DMS 273 treated with DMSO at 0.1 percent for 48 hours (cell line): ENCODE data around the gene FDXR.

ENCODE experiments used
- DNase-seq: peaks from one replicate; lab custom pipeline; 2025; lab: John Stamatoyannopoulos, UW

Gene FDXR

DNA sequence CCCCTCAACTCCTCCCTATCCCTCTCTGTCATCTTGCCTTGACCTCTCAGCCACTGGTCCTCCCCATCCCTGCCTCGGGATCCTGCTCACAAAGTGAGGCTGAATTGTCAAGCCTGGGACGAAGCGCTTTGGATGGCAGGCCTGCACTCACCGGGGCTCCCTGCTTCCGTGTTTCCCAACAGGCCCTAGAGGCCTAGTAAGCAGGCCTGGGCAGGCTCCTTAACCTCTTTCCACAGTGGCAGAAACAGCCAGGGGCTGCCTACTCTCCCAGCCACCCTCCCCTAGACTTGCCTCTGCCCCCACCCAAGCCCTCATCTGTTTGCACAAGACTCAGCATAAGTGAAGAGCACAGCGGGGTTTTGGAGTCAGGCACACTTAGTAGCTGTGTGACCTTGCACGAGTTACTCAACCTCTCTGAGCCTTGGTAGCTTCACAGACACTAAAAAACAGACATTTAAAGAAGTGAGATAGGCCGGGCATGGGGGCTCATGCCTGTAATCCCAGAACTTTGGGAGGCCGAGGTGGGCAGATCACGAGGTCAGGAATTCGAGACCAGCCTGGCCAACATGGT is 25.7 kb upstream of the FDXR start:
- DNase-seq, result no peak

DNA sequence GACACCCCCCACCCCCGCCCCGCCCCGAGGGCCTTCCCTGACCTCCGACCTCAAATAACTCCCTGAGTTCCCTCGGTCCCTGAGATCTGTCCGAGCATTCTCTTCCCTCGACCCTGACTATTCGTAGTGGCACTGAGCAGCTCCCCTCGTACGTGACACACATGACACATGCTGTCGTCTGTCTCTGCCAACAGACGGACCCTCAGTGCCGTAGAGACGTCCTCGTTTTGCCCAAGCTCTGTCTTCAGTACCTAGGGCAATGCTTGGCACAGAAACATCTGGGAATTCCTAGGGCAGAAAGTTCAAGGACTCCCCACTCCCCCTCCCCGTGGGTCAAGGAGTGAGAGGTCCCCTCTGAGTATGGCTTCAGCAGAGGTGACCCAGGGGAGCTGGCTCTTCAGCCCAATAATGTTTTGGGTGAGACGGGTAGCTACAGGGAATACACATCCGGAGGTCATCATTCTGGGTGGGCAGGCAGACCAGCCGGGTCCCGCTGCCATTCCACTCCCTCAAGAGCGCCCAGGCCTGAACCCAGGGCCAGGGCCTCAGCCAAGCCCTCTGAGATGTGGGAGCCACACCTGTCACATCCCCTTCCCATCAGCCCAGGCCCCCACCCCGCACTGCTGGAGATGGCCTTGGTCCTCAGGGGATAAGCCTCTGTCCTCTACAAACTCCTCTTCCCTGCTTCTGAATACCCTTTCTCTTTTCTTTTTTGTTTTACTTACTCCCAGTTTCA is 21.3 kb upstream of the FDXR start:
- no peak for DNase-seq

DNA sequence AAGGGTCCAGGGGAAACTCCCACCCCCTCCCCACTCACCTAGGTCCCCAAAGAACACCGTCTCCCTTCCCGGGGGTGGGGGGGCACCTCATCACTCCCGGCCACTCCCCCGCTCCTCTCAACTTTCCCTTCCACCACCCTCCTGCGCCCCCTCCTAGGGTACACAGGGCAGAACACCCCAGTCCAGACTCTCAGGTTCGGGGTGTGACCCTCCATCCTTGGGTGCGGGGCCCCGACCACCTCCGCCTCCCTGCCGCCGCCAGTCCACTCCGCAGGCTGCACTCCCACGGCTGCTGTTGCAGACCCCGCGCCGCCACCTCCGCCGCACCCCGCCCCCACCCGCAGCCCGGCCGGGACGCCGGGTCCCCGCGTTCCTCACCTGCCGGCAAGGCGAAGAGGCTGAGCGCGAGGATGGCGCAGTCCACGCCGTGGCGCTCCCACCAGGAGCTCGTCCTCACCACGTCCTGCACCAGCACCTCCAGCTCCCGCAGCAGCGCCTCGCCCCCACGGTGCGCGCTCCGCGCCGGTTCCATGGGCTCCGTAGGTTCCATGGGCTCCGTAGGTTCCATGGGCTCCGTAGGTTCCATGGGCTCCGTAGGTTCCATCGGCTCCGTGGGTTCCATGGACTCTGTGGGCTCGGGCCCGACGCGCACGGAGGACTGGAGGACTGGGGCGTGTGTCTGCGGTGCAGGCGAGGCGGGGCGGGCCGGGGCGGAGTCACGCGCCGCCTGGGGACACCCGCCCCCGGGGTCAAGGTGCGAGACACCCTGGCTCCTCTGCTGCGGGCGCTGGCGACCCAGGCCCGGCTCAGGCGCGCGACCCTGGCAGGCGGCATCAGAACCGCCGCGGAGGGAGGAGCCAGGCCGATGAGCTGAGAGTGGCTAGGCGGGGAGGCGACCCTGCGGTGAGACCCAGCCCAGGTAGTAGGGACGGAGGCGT is 20.4 kb upstream of the FDXR start, which contains the start of gene FADS6:
Gene FADS6 (minus strand): TSS at position 660 of the 938 bp plus-strand sequence. CDS start 38 bp downstream, at position 622.
- no peak for DNase-seq

DNA sequence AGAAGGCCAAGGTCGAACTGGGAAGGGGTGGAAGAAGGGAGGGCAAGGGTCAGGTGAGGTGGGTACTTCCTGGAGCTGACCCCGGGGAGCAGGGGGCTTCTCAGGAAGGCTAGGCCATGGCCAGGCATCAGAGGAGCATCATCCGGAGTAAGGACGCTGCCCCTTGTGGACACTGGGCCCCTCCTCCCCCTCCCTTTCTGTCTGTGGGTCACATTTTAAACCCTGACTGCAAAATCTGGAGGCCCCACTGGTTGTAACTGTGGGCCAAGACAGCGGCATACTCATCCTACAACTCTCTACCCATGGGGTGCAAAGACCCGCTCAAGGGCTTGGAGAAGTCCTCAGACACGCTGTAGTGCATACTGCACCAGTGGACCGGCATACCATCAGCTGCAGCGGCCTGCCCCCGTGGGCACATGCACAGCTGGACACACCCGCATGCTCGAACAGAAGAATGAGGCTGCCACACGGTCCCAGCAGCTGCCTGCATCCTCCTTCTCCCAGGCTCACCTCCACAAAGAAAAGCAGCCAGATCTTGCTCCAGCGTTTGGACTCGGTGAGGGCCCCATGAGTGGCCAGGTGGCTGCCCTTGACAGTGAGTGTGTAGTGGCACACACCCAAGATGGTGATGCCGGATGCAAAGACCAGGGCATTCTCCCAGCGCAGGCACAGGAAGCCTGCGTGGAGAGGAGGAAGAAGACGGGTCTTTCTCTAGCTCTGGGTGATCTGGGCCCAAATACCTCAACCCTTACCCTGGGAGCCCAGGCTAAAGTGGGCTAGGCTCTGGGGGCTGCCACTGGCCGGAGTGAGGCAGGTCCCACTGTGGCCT is 19.4 kb upstream of the FDXR start:
- no peak for DNase-seq

DNA sequence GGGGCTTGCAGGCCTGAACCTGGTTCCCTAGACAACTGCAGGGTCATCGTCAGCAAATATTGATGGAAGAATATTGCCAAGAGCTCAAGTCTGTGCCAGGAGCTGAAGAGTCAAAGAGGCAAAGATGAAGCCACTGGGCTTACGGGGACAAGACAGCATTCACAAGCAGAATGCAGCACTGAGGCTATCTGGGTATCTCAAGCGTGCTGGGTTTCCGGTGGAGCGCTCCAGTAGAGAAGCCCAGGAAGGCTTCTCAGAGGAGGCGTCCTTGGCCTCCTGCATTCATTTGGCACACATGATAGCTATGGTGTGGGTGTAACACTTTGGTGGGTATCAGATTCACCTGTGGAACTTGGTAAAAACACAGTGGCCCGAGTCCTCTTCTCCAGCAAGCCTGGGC is 17.8 kb upstream of the FDXR start:
- DNase-seq, result no peak

DNA sequence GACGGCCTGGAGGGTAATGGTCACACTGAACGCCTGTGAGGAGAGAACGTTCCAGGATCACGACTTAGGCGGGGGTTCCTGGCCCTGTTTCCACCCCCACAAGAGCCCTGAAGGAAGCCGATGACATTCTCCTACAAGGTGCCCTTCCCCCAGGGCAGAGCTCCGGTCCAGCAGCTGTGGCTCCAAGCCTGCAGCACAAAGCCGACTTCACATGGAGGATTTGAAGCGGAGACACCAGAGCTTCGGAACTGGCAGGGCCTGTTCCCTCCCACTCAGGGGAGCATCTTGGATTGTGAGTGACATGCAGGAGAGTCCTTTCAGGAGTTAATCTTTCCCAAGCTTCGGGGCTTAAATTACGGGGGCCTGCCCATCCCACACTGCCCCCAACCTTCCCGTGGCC is 15.7 kb upstream of the FDXR start:
- DNase-seq, result no peak

DNA sequence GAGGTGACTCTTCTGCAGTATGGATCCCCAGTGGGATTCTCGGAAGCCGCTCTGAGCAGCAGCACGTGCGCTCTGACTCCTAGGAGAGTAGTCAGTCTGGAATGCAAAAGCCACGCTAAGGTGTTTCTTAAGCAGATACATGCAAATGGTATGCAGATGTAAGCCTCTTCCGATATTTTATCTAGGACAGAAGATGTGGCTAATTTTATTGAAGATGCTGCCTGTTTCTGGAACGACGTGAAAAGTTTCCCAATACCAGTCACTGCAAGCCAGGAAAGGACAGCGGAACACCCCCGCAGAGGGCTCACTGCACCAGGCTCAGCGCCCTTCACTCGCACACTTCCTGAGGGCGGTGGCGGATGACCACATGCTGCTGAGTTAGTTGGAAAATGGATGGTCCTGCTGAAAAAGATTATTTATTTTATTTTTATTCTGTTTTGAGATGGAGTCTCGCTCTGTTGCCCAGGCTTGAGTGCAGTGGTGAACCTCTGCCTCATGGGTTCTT is 10.5 kb upstream of the FDXR start:
- DNase-seq, result no peak

DNA sequence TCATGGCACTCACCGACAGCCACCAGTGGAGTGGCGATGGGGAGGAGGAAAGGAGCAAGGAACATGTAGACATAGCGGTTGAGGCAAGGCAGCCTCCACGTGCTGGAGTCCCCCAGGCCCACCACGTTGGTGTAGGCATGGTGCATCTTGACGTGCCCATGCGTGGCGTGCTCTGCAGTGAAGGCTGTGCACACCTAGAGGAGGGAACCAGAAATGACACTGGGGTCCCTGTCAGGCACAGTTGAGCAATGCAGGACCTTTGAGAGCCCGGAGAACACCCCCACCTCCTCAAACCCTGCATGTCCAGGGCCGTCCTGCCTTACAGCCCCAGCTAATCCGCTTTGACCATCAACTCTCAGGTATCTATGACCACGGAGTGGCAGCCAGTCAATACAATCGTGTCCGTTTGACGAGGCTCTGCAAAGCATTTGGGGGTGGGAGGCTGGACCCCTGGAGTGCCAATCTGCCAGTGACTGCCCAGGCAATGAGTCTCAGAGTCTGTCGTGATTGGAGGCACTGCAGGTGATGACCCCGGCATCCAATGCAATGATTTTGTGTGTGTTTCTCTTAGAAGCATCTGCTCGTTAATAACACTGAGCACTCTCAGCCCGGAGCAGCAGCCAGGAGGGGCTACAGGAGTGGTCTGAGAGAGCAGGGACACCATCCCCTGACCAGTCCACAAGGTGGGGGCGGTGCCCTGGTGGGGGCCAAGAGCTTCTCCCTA is 9.9 kb upstream of the FDXR start:
- no peak for DNase-seq

DNA sequence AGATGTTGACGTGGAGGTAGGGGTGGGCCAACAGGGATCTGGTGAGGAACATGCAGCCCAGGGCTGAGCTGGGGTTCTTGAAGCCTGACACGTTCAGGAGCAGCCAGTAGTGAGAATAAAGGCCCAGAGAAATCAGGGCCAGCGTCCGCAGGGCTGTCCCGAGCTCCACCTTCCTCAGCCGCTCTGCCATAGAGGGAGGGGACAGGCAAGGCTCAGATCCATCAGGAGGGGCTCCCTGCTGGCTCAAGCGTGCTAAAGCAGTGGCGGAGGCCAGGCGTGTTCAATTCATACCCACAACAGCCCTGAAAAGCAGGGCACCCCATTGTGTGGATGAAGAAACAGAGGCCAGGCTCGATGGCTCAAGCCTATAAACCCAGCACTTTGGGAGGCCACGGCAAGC is 8.3 kb upstream of the FDXR start:
- no peak for DNase-seq

DNA sequence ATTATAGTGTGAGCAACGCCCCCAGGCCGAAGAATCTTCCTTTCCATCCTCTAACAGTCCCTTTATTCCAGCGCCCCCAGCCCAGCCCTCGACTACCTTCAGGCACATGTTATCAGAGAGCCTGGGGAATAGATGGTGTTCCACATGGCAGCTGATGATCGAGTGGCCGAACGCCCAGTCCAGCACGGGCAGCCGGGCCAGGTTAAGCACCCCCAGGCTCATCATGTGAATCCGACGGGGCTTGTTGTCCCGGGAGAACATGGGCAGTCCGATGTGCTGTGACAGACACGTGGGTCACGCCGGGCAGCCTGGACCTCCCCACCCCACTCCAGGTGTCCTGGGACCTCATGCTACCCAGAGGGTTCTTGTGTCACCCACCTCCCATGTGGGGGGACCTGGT is 6.5 kb upstream of the FDXR start:
- no peak for DNase-seq

DNA sequence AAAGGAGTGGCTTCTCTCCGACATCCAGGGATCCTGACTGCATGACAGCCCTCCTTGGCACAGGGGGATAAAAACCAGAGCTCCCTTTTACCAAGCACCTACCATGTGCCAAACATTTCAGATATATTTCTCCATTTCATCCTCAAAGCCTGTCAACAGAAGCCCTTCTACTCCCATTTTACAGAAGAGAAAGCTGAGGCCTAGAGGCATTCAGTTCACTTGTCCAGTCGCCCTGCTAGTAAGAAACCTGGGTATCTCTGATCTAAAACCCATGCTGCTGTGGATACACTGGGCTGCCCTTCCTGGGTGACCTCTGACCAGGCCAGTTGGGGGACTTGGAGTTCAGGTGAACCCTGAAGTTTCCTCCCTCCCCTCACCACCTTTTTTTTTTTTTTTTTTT is 5.9 kb upstream of the FDXR start:
- no peak for DNase-seq

DNA sequence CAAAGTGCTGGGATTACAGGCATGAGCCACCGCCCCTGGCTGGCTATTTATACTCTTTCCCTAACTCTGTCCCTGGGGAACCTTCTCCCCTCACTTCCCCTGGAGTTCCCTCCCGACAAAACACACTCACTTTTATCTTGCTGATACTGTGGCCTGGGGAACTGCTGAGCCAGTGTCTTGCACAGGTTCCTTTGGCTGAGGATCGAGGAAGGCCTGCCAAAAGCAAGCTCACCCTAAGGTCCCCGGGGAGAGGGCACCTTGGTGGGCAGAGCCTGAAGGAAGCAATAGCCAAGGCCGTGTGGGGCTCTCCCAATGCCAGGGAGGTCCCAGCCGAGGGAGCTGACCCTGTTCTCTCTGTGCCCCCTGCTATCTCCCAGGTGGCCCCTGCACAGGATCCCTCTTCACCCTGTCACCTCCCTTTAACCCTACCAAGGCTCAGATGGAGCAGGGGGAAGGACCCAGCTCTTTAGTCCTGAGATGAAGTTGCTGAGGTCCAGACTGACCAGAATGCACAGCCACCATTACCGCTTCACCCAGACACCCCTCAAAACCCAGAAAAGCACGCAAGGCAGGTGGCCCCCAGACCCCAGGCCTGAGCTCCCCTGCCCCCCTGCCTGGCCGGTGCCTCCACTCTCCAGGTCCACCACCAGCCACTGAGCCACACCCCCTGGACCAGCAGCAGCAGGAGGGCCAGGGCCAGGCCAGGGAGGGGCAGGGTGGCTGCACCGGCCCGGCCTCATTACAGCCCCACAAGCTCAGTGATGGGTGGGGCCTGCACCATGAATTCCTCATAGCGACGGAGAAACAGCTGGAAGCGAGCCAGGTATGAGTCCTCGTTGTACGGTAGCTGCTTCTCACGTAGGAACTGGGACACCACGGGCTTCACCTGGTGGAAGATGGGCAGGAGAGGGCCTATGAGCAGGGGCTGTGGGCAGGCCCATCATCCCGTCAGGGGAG is 5.1 kb upstream of the FDXR start:
- DNase-seq, result no peak

DNA sequence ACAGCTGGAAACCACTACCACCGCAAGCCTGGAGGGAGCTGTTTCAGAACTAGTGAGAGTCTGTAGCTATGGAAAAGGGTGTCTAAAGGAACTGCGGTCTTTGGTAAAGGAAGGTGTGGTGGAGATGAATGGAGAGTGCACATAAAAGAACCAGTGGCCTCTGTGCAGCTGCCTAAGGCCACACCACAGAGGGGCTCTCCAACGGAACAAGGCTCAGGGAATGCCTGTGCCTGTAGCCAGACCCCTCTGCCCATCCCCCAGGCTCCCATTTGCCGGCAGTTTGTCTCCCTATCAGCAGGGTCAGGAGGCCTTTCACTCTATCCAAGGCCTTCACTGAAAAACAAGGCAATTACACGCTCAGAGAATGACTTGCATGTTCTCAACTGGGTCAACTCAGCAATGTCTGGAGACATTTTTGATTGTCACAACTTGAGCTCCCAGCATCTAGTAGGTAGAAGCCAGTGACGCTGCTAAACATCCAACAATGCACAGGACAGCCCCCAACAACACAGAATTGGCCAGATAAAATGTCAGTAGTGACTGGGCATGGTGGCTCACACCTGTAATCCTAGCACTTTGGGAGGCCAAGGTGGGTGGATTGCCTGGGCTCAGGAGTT is 3.3 kb upstream of the FDXR start:
- DNase-seq, result no peak

DNA sequence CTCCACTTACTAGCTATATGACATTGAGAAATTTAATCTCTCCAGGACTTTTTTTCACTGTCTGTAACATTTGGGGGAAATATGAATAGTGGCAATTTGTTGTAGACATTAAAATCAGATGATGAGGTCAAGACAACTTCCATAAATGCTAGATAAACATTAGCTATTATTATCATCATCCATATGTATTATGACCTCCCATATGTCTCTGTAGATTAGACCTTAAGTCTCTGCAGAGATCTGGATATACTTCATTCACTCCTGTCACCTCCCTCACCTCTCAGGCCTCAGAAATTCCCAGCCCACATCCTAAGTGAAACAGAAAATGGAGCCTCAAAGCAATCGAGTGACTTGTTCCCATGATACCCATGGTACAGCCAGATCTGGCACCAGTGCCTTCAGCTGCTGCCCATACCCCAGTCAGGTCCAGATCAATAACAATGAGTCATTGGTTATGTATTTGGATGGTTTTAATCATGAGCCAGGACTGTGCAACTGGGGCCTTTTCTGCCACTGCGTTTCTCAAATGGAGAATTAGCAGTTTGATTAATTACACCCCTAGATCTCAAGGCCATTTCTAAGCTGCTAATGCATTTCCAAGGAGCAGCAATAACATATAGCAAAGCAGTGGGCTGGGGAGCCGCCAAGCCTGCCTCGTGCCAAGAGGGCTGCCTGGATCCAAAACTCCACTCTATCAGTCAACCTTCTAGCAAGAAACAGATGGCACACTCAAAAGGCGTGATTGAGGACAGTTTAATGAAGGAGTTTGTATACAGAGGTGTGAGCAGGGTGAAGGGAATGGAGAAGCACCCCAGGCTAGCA is 2.6 kb upstream of the FDXR start:
- peak; percentile 74 for DNase-seq

DNA sequence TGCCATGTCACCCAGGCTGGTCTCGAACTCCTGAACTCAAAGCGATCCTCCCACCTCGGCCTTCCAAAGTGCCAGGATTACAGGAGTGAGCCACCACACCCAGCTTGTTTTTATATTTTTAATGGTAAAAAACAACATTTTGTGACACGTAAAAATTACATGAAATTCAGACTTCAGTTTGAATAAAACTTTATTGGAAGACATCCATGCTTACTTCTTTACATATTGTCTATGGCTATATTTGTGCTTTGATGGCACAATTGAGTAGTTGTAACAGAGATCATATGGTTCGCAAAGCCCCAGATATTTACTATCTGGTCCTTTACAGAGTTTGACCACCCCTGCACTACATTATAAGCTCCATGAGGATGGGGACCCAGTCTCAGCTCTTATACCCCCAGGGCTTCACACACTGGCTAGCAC is 1.8 kb upstream of the FDXR start:
- DNase-seq, result no peak

DNA sequence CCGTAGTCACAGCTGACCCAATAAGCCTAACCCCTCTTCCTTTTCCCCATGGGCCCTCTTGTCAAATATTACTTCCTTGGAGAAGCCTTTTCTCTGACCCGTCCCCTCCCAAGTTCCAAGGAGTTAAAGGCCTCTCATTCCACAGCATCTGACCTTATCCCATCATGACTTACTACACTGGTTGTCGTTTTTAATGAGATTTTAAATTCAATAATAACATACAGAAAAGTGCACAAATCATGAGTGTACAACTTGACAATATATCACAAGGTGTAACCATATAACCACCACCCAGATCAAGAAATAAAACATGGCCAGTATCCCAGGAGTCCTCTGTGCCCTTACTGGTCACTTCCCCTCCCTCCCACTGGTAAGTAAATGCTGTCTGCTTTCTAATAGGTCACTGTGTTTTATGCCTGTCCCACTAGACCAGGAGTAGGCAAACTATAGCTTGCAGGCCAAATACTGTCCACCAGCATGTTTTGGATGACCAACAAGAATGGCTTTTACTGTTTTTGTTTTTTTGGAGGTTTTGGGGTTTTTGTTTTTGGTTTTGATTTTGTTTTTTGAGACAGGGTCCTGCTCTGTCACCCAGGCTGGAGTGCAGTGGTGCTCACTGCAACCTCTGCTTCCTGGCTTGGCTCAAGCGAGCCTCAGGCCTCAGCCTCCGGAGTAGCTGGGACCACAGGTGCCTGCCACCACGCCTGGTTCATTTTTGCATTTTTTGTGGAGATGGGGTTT is 1.2 kb upstream of the FDXR start:
- no peak for DNase-seq

DNA sequence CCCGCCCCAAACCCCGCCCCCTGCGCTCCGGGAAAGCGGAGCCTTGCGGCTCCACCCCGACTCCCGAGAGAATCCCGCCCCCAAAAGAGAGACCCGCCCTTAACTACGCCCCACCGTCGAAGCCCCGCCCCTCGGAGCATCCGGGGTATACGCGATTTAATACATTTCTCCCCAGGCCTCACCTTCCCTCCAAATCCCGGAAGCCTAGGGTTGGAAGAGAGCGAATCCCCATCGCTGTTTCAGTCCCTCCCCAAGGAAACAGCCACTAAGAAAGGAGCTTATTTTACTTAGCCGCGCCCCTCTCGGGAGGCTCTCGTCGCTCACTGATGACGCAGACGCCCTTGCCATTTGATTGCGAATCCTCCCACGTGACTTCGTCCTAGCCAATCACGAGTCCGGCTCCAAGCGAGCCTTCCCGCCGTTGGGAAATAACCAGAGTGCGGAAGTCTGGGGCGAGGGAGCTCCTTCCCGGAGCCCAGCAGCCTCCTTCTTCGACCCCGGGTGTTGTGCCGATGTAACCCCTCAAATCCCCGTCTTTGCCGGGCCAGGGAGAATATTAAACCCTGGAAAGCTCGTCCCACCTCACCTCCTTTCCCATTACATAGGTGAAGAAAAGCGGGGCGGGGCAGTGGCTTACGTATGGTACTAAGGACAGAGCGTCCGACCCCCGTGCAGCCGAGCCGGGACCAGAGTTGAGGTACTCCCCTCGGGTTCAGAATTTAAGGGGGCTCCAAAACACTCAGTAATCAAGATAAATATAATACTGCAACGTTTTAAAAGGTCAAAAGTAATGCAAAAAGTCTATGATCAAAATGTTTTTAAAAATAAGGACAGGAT is 461 bp upstream of the FDXR start:
- peak; percentile 98 for DNase-seq
